NCI-H226 (cell line): ENCODE data around the gene PDZRN3.

Source experiments
- DNase-seq: peaks from one replicate; pipeline ENCODE4 v3.0.0-alpha.2; 2015

The PDZRN3 gene

GRCh38 chr3:73511571-73512525 lies 112.9 kb downstream of the PDZRN3 start:
- DNase-seq: no peak

- DNase-seq: no peak
Measured at GRCh38 chr3:73510784-73511183, 114.0 kb downstream of the PDZRN3 start.

- no peak for DNase-seq
Measured at GRCh38 chr3:73510334-73510733, 114.4 kb downstream of the PDZRN3 start.

GRCh38 chr3:73509816-73510215 lies 114.9 kb downstream of the PDZRN3 start:
- DNase-seq: no peak

- no peak for DNase-seq
Measured at GRCh38 chr3:73509066-73509465, 115.7 kb downstream of the PDZRN3 start.

GRCh38 chr3:73508330-73508954 lies 116.3 kb downstream of the PDZRN3 start:
- DNase-seq: peak; percentile 6

GRCh38 chr3:73504852-73505251 lies 119.9 kb downstream of the PDZRN3 start:
- no peak for DNase-seq

GRCh38 chr3:73504239-73504638 lies 120.5 kb downstream of the PDZRN3 start:
- no peak for DNase-seq

GRCh38 chr3:73503781-73504180 lies 121.0 kb downstream of the PDZRN3 start:
- DNase-seq: no peak

GRCh38 chr3:73502609-73503583 lies 121.8 kb downstream of the PDZRN3 start:
- DNase-seq: peak; percentile 5

- no peak for DNase-seq
Measured at GRCh38 chr3:73500321-73500720, 124.4 kb downstream of the PDZRN3 start.

GRCh38 chr3:73499787-73500186 lies 125.0 kb downstream of the PDZRN3 start:
- no peak for DNase-seq

- no peak for DNase-seq
Measured at GRCh38 chr3:73498764-73499622, 125.7 kb downstream of the PDZRN3 start.

GRCh38 chr3:73497646-73498406 lies 126.9 kb downstream of the PDZRN3 start:
- DNase-seq: no peak

GRCh38 chr3:73493543-73494308 lies 131.0 kb downstream of the PDZRN3 start:
- no peak for DNase-seq

GRCh38 chr3:73492186-73492585 lies 132.6 kb downstream of the PDZRN3 start:
- no peak for DNase-seq

- no peak for DNase-seq
Measured at GRCh38 chr3:73491287-73491662, 133.5 kb downstream of the PDZRN3 start.

- DNase-seq: no peak
Measured at GRCh38 chr3:73490453-73491286, 134.1 kb downstream of the PDZRN3 start.

GRCh38 chr3:73485877-73486330 lies 138.8 kb downstream of the PDZRN3 start:
- no peak for DNase-seq
